CD8-positive, alpha-beta memory T cell (primary cell): Measurements from ENCODE around the gene DBH. TPM values are rescaled to one million over a fixed set of nuclear protein-coding genes. Genes with fewer than 3 reads are reported as not detected.

Source experiments
- CTCF ChIA-PET: fragments of 350-600 bp; sonication (Branson Sonifier 250); formaldehyde crosslinking; loops from one replicate; lab custom pipeline; 2021; ENCODE audit warnings: antibody characterized with exemption; lab: Charles Lee
- POLR2A ChIA-PET: fragments of 350-600 bp; sonication (Branson Sonifier 250); formaldehyde crosslinking; loops from one replicate; lab custom pipeline; 2021; ENCODE audit warnings: antibody characterized with exemption; lab: Charles Lee
- DNase-seq, 5 donors: peaks; one replicate each; pipeline versions ENCODE4 v3.0.0 to v3.0.0-alpha.2; 2020 to 2022; ENCODE audit warnings: mixed read lengths in 1 of 5
- H3K27ac ChIP-seq: one replicate; pipeline ENCODE4 v1.7.0; 2013; ENCODE audit warnings: low read depth, mild to moderate bottlenecking, low read length, moderate library complexity
- H3K27me3 ChIP-seq: 2 replicates; pipeline ENCODE4 v1.7.0; 2013; ENCODE audit warnings: low read length, mild to moderate bottlenecking; ENCODE audit not compliant: insufficient read depth, poor library complexity, severe bottlenecking
- H3K36me3 ChIP-seq: 2 replicates; pipeline ENCODE4 v1.7.0; 2013; ENCODE audit warnings: mild to moderate bottlenecking, low read length, moderate library complexity; ENCODE audit not compliant: insufficient read depth
- H3K4me1 ChIP-seq: 2 replicates; pipeline ENCODE4 v1.7.0; 2013; ENCODE audit warnings: mild to moderate bottlenecking, low read length, moderate library complexity; ENCODE audit not compliant: insufficient read depth
- H3K4me3 ChIP-seq: 2 replicates; pipeline ENCODE4 v1.7.0; 2013; ENCODE audit warnings: mild to moderate bottlenecking, low read length
- H3K9me3 ChIP-seq: 2 replicates; pipeline ENCODE4 v1.7.0; 2013; ENCODE audit warnings: mild to moderate bottlenecking, low read length
- H3K27ac Mint-ChIP-seq, 8 donors: one replicate each; pipeline ENCODE4 v1.8.0; 2020 to 2021; ENCODE audit warnings: mixed read lengths in 8 of 8, mild to moderate bottlenecking in 6 of 8, inconsistent platforms in 3 of 8, moderate library complexity in 3 of 8
- H3K27me3 Mint-ChIP-seq, 2 donors: one replicate each; pipeline ENCODE4 v1.8.0; 2020 to 2021; ENCODE audit warnings: mixed read lengths in 2 of 2, mild to moderate bottlenecking in 1 of 2, moderate library complexity in 1 of 2
- H3K36me3 Mint-ChIP-seq, 3 donors: one replicate each; pipeline ENCODE4 v1.8.0; 2020 to 2021; ENCODE audit warnings: mixed read lengths in 3 of 3, inconsistent platforms in 1 of 3, mild to moderate bottlenecking in 1 of 3
- H3K4me1 Mint-ChIP-seq, 3 donors: one replicate each; pipeline ENCODE4 v1.8.0; 2020 to 2021; ENCODE audit warnings: mixed read lengths in 3 of 3, inconsistent platforms in 1 of 3, mild to moderate bottlenecking in 1 of 3
- H3K4me3 Mint-ChIP-seq, 7 donors: one replicate each; pipeline ENCODE4 v1.8.0; 2020 to 2021; ENCODE audit warnings: mixed read lengths in 7 of 7, mild to moderate bottlenecking in 6 of 7, moderate library complexity in 4 of 7, inconsistent platforms in 2 of 7
- H3K9me3 Mint-ChIP-seq, 5 donors: one replicate each; pipeline ENCODE4 v1.8.0; 2020 to 2022; ENCODE audit warnings: mixed read lengths in 5 of 5, mild to moderate bottlenecking in 3 of 5, moderate library complexity in 2 of 5, inconsistent platforms in 1 of 5
- polyA plus RNA-seq: library from polyadenylated mRNA; unstranded; fragments of 300-500 nt; fragmentation: Illumina TruSeq; gene quantifications from one replicate; pipeline ENCODE4 v1.2.3, GENCODE V29; 2021
- total RNA-seq, 2 experiments: library from RNA; stranded (reverse); gene quantifications; one replicate each; pipeline ENCODE4 v1.2.3, GENCODE V29; 2021

Gene DBH
- total and polyA plus RNA-seq, 3 experiments from 2014 or later = not detected

DNA sequence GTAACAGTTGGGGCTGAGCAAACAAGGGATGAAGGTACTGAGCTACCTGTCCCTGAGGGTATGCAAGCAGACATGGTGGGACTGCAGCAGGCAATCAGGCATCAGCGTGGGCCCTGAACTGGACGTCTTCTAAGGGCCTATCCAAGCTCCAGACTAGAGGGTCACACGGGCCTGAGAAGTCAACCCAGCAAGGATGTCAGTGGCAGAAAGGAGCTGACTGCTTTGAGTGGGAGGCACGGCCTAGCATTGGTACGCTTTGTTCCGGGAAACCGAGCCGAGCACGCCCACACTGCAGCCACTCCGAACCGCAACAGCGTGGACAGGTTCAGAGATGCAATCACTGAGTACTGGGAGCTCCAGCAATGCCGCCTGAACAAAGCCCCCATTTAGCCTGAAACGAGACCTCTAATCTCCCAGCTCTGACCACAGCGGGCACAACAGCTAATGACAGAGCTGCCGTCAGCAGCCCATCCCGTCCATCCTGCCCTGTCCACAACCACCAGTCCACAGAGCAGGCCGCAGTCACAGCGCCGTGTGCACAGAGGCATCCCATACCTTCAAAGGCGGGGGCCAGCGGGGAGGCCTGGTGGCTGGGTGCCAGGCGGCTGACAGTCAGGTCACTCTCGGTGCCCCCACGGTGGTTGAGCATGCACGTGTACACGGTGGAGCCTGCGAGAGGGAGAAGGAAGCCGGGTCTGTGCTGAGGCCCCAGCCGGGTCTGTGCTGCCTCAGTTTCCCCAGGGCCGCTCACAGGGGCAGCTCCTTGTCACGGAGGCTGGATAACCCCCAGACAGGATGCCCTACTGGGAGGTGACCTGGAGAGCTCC is 57.8 kb downstream of the DBH start:
- no peaks in the 10 kb centered on the region for H3K36me3 ChIP-seq
- peaks cover 0 to 2% (median 2%) of the 10 kb centered on the region in 3 donors for H3K36me3 Mint-ChIP-seq
- no peaks in the 10 kb centered on the region for H3K9me3 Mint-ChIP-seq
- H3K27me3 Mint-ChIP-seq = no peaks in the 10 kb centered on the region
- peaks cover 3 to 17% (median 17%) of the 10 kb centered on the region in 3 donors for H3K4me1 Mint-ChIP-seq
- no peak overlapping the region for H3K4me3 ChIP-seq
- no peaks in the 10 kb centered on the region for H3K9me3 ChIP-seq
- H3K27ac ChIP-seq = no peak overlapping the region
- H3K4me3 Mint-ChIP-seq = no peak overlapping the region
- H3K27ac Mint-ChIP-seq = no peak overlapping the region
- CTCF ChIA-PET = interaction anchor here (0.9 to 2.3 kb wide), 2 partner anchors 10 to 49 kb away, joined by 4 to 7 read pairs; no protein-coding TSS in a partner anchor
- POLR2A ChIA-PET = no interaction called here
- no peak for DNase-seq
- H3K4me1 ChIP-seq = peaks cover 15% of the 10 kb centered on the region
- H3K27me3 ChIP-seq = no peaks in the 10 kb centered on the region

- H3K4me3 ChIP-seq = no peak overlapping the region
- Mint-ChIP-seq H3K27me3 (no peaks in the 10 kb centered on the region), H3K9me3 (no peaks in the 10 kb centered on the region), H3K4me1 (peaks cover 3 to 22% (median 21%) of the 10 kb centered on the region in 3 donors), H3K4me3 (no peak overlapping the region), H3K27ac (peak overlapping the region in 2 of 8 donors; percentile 22 to 57), H3K36me3 (peaks cover 0 to 2% (median 2%) of the 10 kb centered on the region in 3 donors)
- no peak overlapping the region for H3K27ac ChIP-seq
- ChIA-PET CTCF (no interaction called here), POLR2A (no interaction called here)
- no peak for DNase-seq
- peaks cover 19% of the 10 kb centered on the region for H3K4me1 ChIP-seq
- H3K36me3 ChIP-seq = no peaks in the 10 kb centered on the region
- no peaks in the 10 kb centered on the region for H3K9me3 ChIP-seq
- H3K27me3 ChIP-seq = no peaks in the 10 kb centered on the region
These were observed 58.5 kb downstream of the DBH start for GRCh38 chr9:133694686-133695085.

DNA sequence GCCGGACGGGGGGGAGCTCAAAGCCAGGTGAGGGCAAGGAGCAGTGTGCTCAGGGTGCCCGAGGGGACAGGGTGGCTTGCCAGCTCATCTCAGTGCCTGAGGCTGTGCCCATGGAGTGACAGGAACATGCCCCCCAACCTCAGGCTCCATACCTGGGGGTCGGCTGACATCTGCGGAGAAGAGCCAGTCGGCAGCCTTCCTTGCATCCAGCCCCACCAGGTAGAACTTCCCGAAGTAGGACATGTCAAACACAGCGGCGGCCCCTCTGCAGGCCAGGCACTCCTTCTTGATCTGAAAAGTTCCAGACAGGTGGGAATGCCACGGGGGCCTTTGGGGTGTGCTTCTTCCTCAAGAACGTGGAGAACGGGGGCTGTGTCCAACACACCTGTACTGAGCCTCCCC is 59.9 kb downstream of the DBH start:
- H3K36me3 Mint-ChIP-seq = peaks cover 0 to 2% (median 2%) of the 10 kb centered on the region in 3 donors
- no peak for DNase-seq
- H3K4me1 Mint-ChIP-seq = peaks cover 12 to 33% (median 32%) of the 10 kb centered on the region in 3 donors
- no peaks in the 10 kb centered on the region for H3K9me3 Mint-ChIP-seq
- H3K36me3 ChIP-seq = no peaks in the 10 kb centered on the region
- H3K9me3 ChIP-seq = no peaks in the 10 kb centered on the region
- ChIA-PET POLR2A (no interaction called here), CTCF (interaction anchor here (1.2 kb wide), 1 partner anchor 12 kb away, joined by 3 read pairs; no protein-coding TSS in a partner anchor)
- H3K27me3 ChIP-seq = no peaks in the 10 kb centered on the region
- peak overlapping the region in 1 of 8 donors; percentile 84 for H3K27ac Mint-ChIP-seq
- H3K4me3 Mint-ChIP-seq = no peak overlapping the region
- H3K4me3 ChIP-seq = no peak overlapping the region
- H3K4me1 ChIP-seq = peaks cover 32% of the 10 kb centered on the region
- no peaks in the 10 kb centered on the region for H3K27me3 Mint-ChIP-seq
- H3K27ac ChIP-seq = no peak overlapping the region

GRCh38 chr9:133699546-133699945 is 63.4 kb downstream of the DBH start:
- Mint-ChIP-seq H3K27ac (no peak overlapping the region), H3K27me3 (no peaks in the 10 kb centered on the region), H3K4me1 (peaks cover 25 to 48% (median 42%) of the 10 kb centered on the region in 3 donors), H3K4me3 (no peak overlapping the region), H3K9me3 (no peaks in the 10 kb centered on the region), H3K36me3 (peaks cover 0 to 2% (median 2%) of the 10 kb centered on the region in 3 donors)
- Histone ChIP-seq H3K27ac (no peak overlapping the region), H3K36me3 (no peaks in the 10 kb centered on the region), H3K27me3 (no peaks in the 10 kb centered on the region), H3K4me3 (no peak overlapping the region), H3K9me3 (no peaks in the 10 kb centered on the region), H3K4me1 (peaks cover 61% of the 10 kb centered on the region)
- ChIA-PET POLR2A (no interaction called here), CTCF (interaction anchor here (1.8 kb wide), 1 partner anchor 8 kb away, joined by 5 read pairs; no protein-coding TSS in a partner anchor)
- DNase-seq = no peak

DNA sequence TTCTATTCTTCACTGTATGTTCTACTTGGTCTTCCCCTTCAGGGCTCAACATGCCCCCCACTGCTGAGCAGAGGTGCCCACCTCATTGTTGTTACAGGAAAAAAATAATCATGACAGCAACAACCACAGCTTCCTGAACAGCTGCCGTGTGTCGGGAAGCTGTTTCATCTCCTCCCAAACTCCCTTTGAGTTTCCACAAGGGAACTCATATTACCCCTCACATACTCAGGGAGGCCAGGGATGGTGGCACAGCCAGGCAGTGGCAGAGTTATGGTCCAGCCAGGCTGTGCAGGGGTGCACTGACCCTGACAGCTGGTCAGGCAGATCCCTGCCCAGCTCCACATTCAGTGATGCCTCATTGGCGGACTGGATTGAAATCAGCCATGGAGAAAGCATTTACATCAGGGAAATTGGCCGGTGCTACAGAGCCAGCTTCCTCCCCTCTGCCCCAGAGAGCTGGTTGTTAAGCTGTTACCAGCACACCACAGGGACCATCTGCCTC is 64.7 kb downstream of the DBH start:
- no peaks in the 10 kb centered on the region for H3K9me3 ChIP-seq
- DNase-seq = peak in 1 of 5 donors; percentile 27
- peaks cover 61% of the 10 kb centered on the region for H3K4me1 ChIP-seq
- peak overlapping the region; percentile 16 for H3K27ac ChIP-seq
- Mint-ChIP-seq H3K4me3 (peak overlapping the region; percentile 68 to 86 (median 76)), H3K27ac (peak overlapping the region; percentile 84 to 97 (median 91)), H3K27me3 (no peaks in the 10 kb centered on the region), H3K4me1 (peaks cover 25 to 48% (median 42%) of the 10 kb centered on the region in 3 donors), H3K36me3 (peaks cover 0 to 2% (median 0%) of the 10 kb centered on the region in 3 donors), H3K9me3 (no peaks in the 10 kb centered on the region)
- no peaks in the 10 kb centered on the region for H3K27me3 ChIP-seq
- POLR2A ChIA-PET = interaction anchor here (0.8 to 3.0 kb wide), 2 partner anchors 15 to 18 kb away, joined by 3 to 23 read pairs; no protein-coding TSS in a partner anchor
- H3K36me3 ChIP-seq = no peaks in the 10 kb centered on the region
- peak overlapping the region; percentile 53 for H3K4me3 ChIP-seq
- CTCF ChIA-PET = interaction anchor here (0.9 to 3.5 kb wide), 7 partner anchors 8 to 26 kb away, joined by 3 to 27 read pairs (median 5); no protein-coding TSS in a partner anchor

DNA sequence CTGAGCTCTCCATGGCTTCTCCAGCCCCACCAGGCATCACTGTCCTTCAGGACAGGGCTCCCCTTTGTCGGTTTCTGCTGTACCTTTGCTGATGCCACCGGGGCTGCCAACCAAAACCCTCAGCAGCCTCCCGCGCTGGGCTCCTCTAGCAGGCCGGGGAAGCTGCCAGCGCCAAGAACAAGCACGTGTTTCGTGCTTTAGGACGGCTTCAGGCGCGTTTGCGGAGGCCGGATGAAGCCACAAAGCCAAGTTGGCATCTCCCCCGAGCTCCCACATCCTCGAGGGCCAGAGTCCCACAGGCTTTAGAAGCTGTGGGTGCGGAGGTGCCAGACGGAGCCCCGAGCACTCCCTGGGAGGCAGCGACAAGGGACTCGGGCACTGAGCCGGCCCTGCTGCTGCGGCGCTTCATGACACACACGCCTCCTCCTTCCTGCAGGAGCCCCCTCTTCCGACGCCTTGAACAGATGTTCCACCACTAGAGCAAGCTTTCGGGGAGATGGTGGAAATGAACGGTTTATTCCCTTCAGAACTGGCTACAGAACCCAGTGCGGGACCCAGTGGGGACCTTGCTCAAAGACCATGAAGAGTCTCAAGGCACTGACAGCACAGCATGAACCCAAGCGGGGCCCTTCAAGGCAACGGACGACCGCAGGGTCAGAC is 65.3 kb downstream of the DBH start:
- Histone ChIP-seq H3K36me3 (no peaks in the 10 kb centered on the region), H3K4me3 (peak overlapping the region; percentile 64), H3K27me3 (no peaks in the 10 kb centered on the region), H3K9me3 (no peaks in the 10 kb centered on the region), H3K27ac (peak overlapping the region; percentile 16), H3K4me1 (peaks cover 60% of the 10 kb centered on the region)
- POLR2A ChIA-PET = interaction anchor here (0.8 to 3.0 kb wide), 2 partner anchors 16 to 18 kb away, joined by 3 to 23 read pairs; no protein-coding TSS in a partner anchor
- CTCF ChIA-PET = interaction anchor here (0.9 to 3.5 kb wide), 7 partner anchors 8 to 26 kb away, joined by 3 to 27 read pairs (median 5); no protein-coding TSS in a partner anchor
- H3K27ac Mint-ChIP-seq = peak overlapping the region; percentile 84 to 97 (median 91)
- H3K9me3 Mint-ChIP-seq = no peaks in the 10 kb centered on the region
- H3K36me3 Mint-ChIP-seq = peaks cover 0 to 2% (median 0%) of the 10 kb centered on the region in 3 donors
- H3K27me3 Mint-ChIP-seq = no peaks in the 10 kb centered on the region
- peak; percentile 24 to 75 (median 54) for DNase-seq
- H3K4me3 Mint-ChIP-seq = peak overlapping the region; percentile 68 to 86 (median 76)
- H3K4me1 Mint-ChIP-seq = peaks cover 25 to 48% (median 41%) of the 10 kb centered on the region in 3 donors

DNA sequence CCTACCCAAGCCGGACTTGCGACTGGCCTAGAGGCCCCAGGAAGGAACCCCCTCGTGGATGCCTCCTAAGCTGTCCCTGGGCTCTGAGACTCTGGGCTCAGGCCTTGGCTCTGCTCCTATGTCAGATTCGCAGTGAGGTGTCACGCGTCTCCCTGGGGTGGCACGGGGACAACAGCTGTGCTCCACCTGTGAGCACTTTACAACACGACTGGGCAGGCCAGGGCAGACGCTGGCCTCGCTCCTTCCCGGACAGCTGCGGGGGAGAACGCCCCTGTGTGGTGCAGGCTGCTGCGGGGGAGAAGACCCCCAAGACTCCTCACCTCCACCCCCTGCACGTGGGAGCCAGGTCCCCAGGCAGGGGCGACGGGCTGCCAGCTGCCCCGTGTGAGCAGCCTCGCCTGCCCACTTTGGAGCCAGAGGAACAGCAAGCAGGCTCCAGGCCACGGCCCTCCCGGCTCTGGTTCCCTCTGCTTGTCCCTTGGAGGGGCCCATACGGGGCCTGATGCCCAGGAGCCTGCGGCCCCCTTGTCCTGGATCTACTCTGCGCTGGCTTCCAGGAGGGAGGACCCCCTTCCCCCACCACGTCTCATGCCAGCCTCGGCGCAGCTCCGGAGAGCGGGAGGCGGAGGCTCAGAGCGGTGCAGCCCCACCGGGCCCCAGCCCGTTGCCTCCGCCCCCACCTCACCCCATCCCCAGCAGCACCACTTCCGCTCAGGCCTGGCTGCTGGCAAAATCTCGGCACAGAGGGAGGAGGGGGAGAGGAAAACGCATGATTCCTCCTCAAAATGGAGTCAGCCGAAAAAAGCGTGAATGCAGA is 66.0 kb downstream of the DBH start:
- Histone ChIP-seq H3K4me3 (peak overlapping the region; percentile 64), H3K27me3 (no peaks in the 10 kb centered on the region), H3K9me3 (no peaks in the 10 kb centered on the region), H3K27ac (no peak overlapping the region), H3K4me1 (peaks cover 54% of the 10 kb centered on the region), H3K36me3 (no peaks in the 10 kb centered on the region)
- Mint-ChIP-seq H3K4me1 (peaks cover 25 to 48% (median 37%) of the 10 kb centered on the region in 3 donors), H3K9me3 (no peaks in the 10 kb centered on the region), H3K27ac (peak overlapping the region; percentile 84 to 97 (median 91)), H3K4me3 (peak overlapping the region; percentile 71 to 82 (median 80)), H3K36me3 (peaks cover 0 to 2% (median 0%) of the 10 kb centered on the region in 3 donors), H3K27me3 (no peaks in the 10 kb centered on the region)
- ChIA-PET POLR2A (interaction anchor here (0.7 to 3.0 kb wide), 2 partner anchors 19 to 25 kb away, joined by 3 to 23 read pairs; no protein-coding TSS in a partner anchor), CTCF (interaction anchor here (0.6 to 3.5 kb wide), 4 partner anchors 11 to 25 kb away, joined by 4 to 27 read pairs (median 10); no protein-coding TSS in a partner anchor)
- DNase-seq = peak in 4 of 5 donors; percentile 13 to 79 (median 62)
